RWPE1 (cell line): Measurements from ENCODE around the gene TMEM121.

Source experiments
- CTCF ChIA-PET: fragments of 350-600 bp; sonication (Branson Sonifier 250); formaldehyde crosslinking; extraction: SDS; loops from one replicate; lab custom pipeline; 2021; lab: Yijun Ruan, JAX
- POLR2A ChIA-PET: fragments of 400-600 bp; formaldehyde crosslinking; extraction: SDS; loops from one replicate; lab custom pipeline; 2020; ENCODE audit warnings: antibody characterized with exemption; ENCODE audit not compliant: low non-redundant PET; lab: Yijun Ruan, JAX
- DNase-seq: peaks from one replicate; pipeline ENCODE4 v3.0.0; 2012; ENCODE audit warnings: low spot score
- H3K27ac ChIP-seq: fragments of 450-650 bp; 2 replicates; pipeline ENCODE4 v1.5.1; 2017
- TF ChIP-seq, protein P1 (sequence below): fragments of 450-650 bp; conservative IDR thresholded peaks from 2 replicates; pipeline ENCODE4 v1.5.1; 2017; ENCODE audit warnings: low read depth, mild to moderate bottlenecking

The TMEM121 gene

DNA sequence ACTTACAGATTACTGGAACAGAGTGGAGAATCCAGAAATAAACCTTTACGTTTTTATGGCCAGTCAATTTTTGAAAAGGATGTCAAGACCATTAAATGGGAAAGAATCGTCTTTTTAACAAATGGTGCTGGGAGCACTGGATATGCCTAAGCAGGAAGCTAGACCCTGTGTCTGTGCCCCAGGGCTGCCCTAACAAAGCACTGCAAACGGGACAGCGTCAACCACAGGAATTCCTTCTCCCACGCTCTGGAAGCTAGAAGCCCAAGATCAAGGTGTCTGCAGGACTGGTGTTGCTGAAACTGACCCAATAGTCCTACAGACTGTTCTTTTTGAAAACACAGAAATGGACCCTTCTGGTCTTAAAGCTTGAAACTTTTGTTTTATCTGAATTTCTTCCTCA, 9.3 kb upstream of the TMEM121 start:
- DNase-seq: no peak
- ChIA-PET POLR2A (no interaction called here), CTCF (interaction anchor here (1.9 kb wide), 1 partner anchor 11 kb away, joined by 7 read pairs; no protein-coding TSS in a partner anchor)
- no peak overlapping the region for H3K27ac ChIP-seq
- TF ChIP-seq, protein P1, sequence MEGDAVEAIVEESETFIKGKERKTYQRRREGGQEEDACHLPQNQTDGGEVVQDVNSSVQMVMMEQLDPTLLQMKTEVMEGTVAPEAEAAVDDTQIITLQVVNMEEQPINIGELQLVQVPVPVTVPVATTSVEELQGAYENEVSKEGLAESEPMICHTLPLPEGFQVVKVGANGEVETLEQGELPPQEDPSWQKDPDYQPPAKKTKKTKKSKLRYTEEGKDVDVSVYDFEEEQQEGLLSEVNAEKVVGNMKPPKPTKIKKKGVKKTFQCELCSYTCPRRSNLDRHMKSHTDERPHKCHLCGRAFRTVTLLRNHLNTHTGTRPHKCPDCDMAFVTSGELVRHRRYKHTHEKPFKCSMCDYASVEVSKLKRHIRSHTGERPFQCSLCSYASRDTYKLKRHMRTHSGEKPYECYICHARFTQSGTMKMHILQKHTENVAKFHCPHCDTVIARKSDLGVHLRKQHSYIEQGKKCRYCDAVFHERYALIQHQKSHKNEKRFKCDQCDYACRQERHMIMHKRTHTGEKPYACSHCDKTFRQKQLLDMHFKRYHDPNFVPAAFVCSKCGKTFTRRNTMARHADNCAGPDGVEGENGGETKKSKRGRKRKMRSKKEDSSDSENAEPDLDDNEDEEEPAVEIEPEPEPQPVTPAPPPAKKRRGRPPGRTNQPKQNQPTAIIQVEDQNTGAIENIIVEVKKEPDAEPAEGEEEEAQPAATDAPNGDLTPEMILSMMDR: no peak

DNA sequence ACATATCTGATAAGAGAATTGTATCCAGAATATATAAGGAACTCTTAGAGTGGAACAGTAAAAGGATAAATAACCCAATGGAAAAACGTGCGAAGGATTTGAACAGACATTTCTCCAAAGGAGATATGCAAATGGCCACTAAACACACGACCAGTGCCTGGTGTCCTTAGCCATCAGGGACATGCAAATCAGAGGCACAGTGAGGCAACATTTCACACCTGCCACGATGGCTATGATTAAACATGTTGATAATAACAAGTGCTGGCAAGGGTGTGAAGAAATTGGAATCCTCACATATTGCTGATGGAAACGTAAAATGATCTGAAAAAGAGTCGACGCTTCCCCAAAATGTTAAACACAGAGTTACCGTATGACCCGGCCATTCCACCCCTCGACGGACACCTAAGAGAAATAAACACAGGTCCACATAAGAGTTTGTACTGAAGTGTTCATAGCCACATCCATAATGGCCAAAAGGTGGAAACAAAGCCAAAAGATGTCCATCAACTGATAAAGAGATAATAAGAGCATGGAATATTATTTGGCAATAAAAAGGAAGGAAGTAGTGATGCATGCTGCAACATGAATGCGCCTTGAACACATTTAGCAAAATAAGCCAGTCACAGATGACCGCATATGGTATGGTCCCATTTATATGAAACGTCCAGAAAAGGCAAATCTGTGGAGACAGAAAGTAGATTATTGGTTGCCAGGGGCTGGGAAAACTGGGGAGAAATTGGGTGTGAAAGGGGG, 6.3 kb upstream of the TMEM121 start:
- no peak for DNase-seq
- no peak overlapping the region for H3K27ac ChIP-seq
- TF ChIP-seq, protein P1: no peak
- CTCF ChIA-PET: no interaction called here
- POLR2A ChIA-PET: no interaction called here

DNA sequence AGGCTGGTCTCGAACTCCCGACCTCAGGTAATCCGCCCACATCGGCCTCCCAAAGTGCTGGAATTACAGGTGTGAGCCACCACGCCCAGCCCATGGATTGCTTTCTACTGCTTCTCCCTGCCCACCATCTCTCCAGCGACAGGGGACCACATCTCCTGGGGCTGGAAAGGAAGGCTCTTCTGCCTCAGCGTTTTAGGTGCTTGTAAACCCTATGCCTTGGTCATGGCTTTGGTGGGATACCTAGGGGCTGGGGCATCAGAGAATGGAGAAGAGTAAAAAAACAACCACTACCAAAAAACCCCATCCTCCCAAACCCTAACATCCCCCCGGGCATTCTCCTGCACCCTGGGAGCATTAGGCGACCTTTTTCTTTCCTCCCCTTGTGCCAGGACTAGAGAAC, 1.1 kb upstream of the TMEM121 start:
- TF ChIP-seq, protein P1: no peak
- no peak for DNase-seq
- peak overlapping the region; percentile 28; the same call in 1 of the 2 replicates for H3K27ac ChIP-seq
- CTCF ChIA-PET: interaction anchor here (0.6 to 1.1 kb wide), 3 partner anchors 12 to 59 kb away, joined by 3 to 4 read pairs (median 3); no protein-coding TSS in a partner anchor
- POLR2A ChIA-PET: no interaction called here

GRCh38 chr14:105526776-105527380, 495 bp downstream of the TMEM121 start:
- POLR2A ChIA-PET: no interaction called here
- no peak for DNase-seq
- CTCF ChIA-PET: no interaction called here
- H3K27ac ChIP-seq: no peak overlapping the region
- TF ChIP-seq, protein P1: no peak

DNA sequence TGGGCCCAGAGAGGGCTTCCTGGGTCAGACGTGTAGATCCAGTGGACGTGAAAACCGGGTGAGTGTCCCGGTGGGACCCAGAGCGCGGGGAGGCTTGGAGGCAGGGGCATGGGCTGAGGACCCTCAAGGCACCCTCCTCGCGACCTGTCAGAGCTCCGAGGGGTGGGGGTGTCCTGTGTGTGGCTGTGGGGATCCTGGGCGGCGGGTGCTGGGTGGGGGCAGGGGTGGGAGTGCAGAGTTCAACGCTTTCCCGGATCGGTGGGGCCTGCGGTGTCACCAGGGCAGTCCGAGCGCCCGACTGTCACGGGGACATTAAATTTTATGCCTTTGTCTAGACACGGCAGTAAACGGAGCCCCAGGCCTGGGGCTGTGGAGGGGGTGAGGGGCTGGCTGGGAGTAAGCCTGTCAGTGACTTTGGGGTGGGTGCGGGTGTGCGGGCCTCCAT, 1.0 kb downstream of the TMEM121 start:
- ChIA-PET POLR2A (no interaction called here), CTCF (no interaction called here)
- DNase-seq: no peak
- no peak overlapping the region for H3K27ac ChIP-seq
- TF ChIP-seq, protein P1: no peak

DNA sequence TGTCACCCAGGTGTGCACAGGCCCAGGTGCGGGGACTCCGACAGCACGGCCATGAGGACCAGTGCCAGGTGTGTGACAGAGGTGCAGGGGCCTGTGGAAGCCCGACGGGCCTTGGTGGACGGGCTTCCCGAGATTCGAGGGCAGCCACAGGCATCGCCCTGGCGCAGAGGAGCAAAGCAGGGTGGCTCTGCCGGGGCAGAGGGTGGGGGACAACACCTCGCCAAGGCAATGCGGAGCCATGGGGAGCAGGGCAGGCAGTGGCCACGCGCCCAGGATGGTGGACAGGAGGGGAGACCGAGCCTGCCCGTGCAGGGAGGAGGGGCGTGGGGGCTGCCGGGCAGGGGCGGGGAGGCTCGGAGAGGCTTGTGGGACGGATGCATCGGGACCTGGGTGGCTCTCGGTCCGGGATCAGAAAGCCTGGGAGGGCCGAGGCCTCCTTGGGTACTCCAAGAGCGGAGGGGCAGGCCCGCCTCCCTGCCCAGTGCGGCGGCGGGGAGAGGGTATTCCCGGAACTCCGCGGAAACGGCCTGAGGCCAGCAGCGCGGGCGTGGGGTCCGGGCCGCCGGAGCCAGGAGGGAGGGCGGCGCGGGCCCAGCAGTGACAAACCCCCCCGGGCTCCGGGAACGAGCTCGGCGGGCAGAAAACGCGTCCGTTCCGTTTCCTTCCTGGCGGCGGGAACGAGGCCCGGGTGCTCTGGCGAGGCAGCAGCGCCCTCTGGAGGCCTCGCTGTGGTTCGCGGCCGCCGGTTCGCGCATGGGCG, 1.6 kb downstream of the TMEM121 start:
- ChIA-PET CTCF (interaction anchor here (0.6 to 1.6 kb wide), 16 partner anchors 9 to 980 kb away, joined by 3 to 7 read pairs (median 4); no protein-coding TSS in a partner anchor), POLR2A (no interaction called here)
- DNase-seq: peak; percentile 78
- peak overlapping the region; percentile 62 for H3K27ac ChIP-seq
- TF ChIP-seq, protein P1: peak; percentile 85
